Measurements from ENCODE around the gene RIT1.

RIT1 gene

GRCh38 chr1:155873860-155874259, 37.3 kb downstream of the RIT1 start:
- no peak overlapping the region for H3K4me3 ChIP-seq (ENCODE audit: control insufficient read depth, low read depth, low read length)
- peak; percentile 47 for DNase-seq (ENCODE audit: low read depth)
- TF ChIP-seq CTCF (conservative IDR thresholded peaks at IDR 0.05; ENCODE audit: control insufficient read depth, insufficient read depth, low read depth, low read length) = no peak

GRCh38 chr1:155872527-155872926, 38.6 kb downstream of the RIT1 start:
- no peak for TF ChIP-seq CTCF (conservative IDR thresholded peaks at IDR 0.05; ENCODE audit: control insufficient read depth, insufficient read depth, low read depth, low read length)
- DNase-seq (ENCODE audit: low read depth) = no peak
- H3K4me3 ChIP-seq (ENCODE audit: control insufficient read depth, low read depth, low read length) = no peak overlapping the region

GRCh38 chr1:155871390-155871789, 39.8 kb downstream of the RIT1 start:
- no peak for TF ChIP-seq CTCF (conservative IDR thresholded peaks at IDR 0.05; ENCODE audit: control insufficient read depth, insufficient read depth, low read depth, low read length)
- DNase-seq (ENCODE audit: low read depth) = no peak
- H3K4me3 ChIP-seq (ENCODE audit: control insufficient read depth, low read depth, low read length) = no peak overlapping the region

- TF ChIP-seq CTCF (conservative IDR thresholded peaks at IDR 0.05; ENCODE audit: control insufficient read depth, insufficient read depth, low read depth, low read length) = no peak
- DNase-seq (ENCODE audit: low read depth) = no peak
- H3K4me3 ChIP-seq (ENCODE audit: control insufficient read depth, low read depth, low read length) = no peak overlapping the region
These were observed 43.4 kb downstream of the RIT1 start for GRCh38 chr1:155867766-155868165.

GRCh38 chr1:155864393-155864792, 46.8 kb downstream of the RIT1 start:
- DNase-seq (ENCODE audit: low read depth) = peak; percentile 55
- TF ChIP-seq CTCF (conservative IDR thresholded peaks at IDR 0.05; ENCODE audit: control insufficient read depth, insufficient read depth, low read depth, low read length) = no peak
- H3K4me3 ChIP-seq (ENCODE audit: control insufficient read depth, low read depth, low read length) = no peak overlapping the region

- no peak overlapping the region for H3K4me3 ChIP-seq (ENCODE audit: control insufficient read depth, low read depth, low read length)
- TF ChIP-seq CTCF (conservative IDR thresholded peaks at IDR 0.05; ENCODE audit: control insufficient read depth, insufficient read depth, low read depth, low read length) = no peak
- no peak for DNase-seq (ENCODE audit: low read depth)
These were observed 49.3 kb downstream of the RIT1 start for GRCh38 chr1:155861896-155862295.

GRCh38 chr1:155860970-155861510, 50.1 kb downstream of the RIT1 start:
- DNase-seq (ENCODE audit: low read depth) = no peak
- peak overlapping the region; percentile 65 for H3K4me3 ChIP-seq (ENCODE audit: control insufficient read depth, low read depth, low read length)
- TF ChIP-seq CTCF (conservative IDR thresholded peaks at IDR 0.05; ENCODE audit: control insufficient read depth, insufficient read depth, low read depth, low read length) = no peak

Data from fibroblast of mammary gland (primary cell).